ENCODE data around the gene NUP50. TPM values are rescaled to one million over a fixed set of nuclear protein-coding genes. Genes with fewer than 3 reads are reported as not detected.
A peak's percentile ranks its signal among the peaks of the same experiment; 100 is the strongest.

Gene NUP50
- total RNA-seq, 3 donors from 2014 or later (not counting 1 experiment from before 2014, with no cell fraction given) = 63.9 to 99.4 (median 98.6) TPM

GRCh38 chr22:45129703-45130524, 33.8 kb upstream of the NUP50 start:
- peaks cover 28% of the 10 kb centered on the region for H3K4me1 ChIP-seq (ENCODE audit: control insufficient read depth, insufficient read depth, low read length)
- H3K27me3 ChIP-seq (ENCODE audit: control insufficient read depth, insufficient read depth, low read length) = no peaks in the 10 kb centered on the region
- DNase-seq (peak in 1 of 2 donors; percentile 61), ATAC-seq (peak; percentile 77 to 87 (median 79))
- peaks cover 11% of the 10 kb centered on the region for H3K36me3 Mint-ChIP-seq
- peak overlapping the region; percentile 82 to 92 for H3K27ac Mint-ChIP-seq
- H3K9me3 ChIP-seq (ENCODE audit: control insufficient read depth, insufficient read depth, low read length) = peaks cover 5% of the 10 kb centered on the region
- H3K4me1 Mint-ChIP-seq = peaks cover 24 to 29% of the 10 kb centered on the region in 2 donors
- 28% methylated on average over 13 of the region's 14 CpGs for WGBS (ENCODE audit: insufficient coverage)
- no peak for TF ChIP-seq CTCF (IDR thresholded peaks at IDR 0.05)
- H3K4me3 ChIP-seq (ENCODE audit: low read length) = peak overlapping the region; percentile 15
- intact Hi-C loops (cut with micrococcal nuclease) = no loop called here
- H3K27ac ChIP-seq (ENCODE audit: low read length) = peak overlapping the region; percentile 79
- H3K9me3 Mint-ChIP-seq = no peaks in the 10 kb centered on the region
- peak overlapping the region; percentile 83 for H3K4me3 Mint-ChIP-seq
- peaks cover 14% of the 10 kb centered on the region for H3K36me3 ChIP-seq (ENCODE audit: control insufficient read depth, insufficient read depth, low read length)
- H3K27me3 Mint-ChIP-seq (ENCODE audit: low read depth in 2 of 2) = peaks cover 0 to 2% of the 10 kb centered on the region in 2 donors

GRCh38 chr22:45130891-45131290, 32.8 kb upstream of the NUP50 start:
- Mint-ChIP-seq H3K36me3 (peaks cover 11% of the 10 kb centered on the region), H3K27me3 (ENCODE audit: low read depth in 2 of 2) (peaks cover 0 to 2% of the 10 kb centered on the region in 2 donors), H3K4me1 (peaks cover 24 to 29% of the 10 kb centered on the region in 2 donors), H3K27ac (peak overlapping the region; percentile 82 to 92), H3K4me3 (peak overlapping the region; percentile 55), H3K9me3 (no peaks in the 10 kb centered on the region)
- no peak overlapping the region for H3K27ac ChIP-seq (ENCODE audit: low read length)
- TF ChIP-seq CTCF (IDR thresholded peaks at IDR 0.05) = no peak
- ATAC-seq (no peak), DNase-seq (no peak)
- no peak overlapping the region for H3K4me3 ChIP-seq (ENCODE audit: low read length)
- H3K36me3 ChIP-seq (ENCODE audit: control insufficient read depth, insufficient read depth, low read length) = peaks cover 16% of the 10 kb centered on the region
- H3K4me1 ChIP-seq (ENCODE audit: control insufficient read depth, insufficient read depth, low read length) = peaks cover 28% of the 10 kb centered on the region
- H3K9me3 ChIP-seq (ENCODE audit: control insufficient read depth, insufficient read depth, low read length) = peaks cover 5% of the 10 kb centered on the region
- no peaks in the 10 kb centered on the region for H3K27me3 ChIP-seq (ENCODE audit: control insufficient read depth, insufficient read depth, low read length)
- WGBS (ENCODE audit: insufficient coverage) = 86% methylated on average over 6 of the region's 8 CpGs
- intact Hi-C loops (cut with micrococcal nuclease) = no loop called here

GRCh38 chr22:45131749-45132148, 32.0 kb upstream of the NUP50 start:
- Mint-ChIP-seq H3K4me1 (peaks cover 24 to 29% of the 10 kb centered on the region in 2 donors), H3K4me3 (peak overlapping the region; percentile 38), H3K27me3 (ENCODE audit: low read depth in 2 of 2) (no peaks in the 10 kb centered on the region), H3K27ac (no peak overlapping the region), H3K36me3 (peaks cover 11% of the 10 kb centered on the region), H3K9me3 (no peaks in the 10 kb centered on the region)
- H3K27me3 ChIP-seq (ENCODE audit: control insufficient read depth, insufficient read depth, low read length) = no peaks in the 10 kb centered on the region
- H3K4me1 ChIP-seq (ENCODE audit: control insufficient read depth, insufficient read depth, low read length) = peaks cover 28% of the 10 kb centered on the region
- ATAC-seq (peak in 1 of 3 donors; percentile 59), DNase-seq (no peak)
- H3K4me3 ChIP-seq (ENCODE audit: low read length) = no peak overlapping the region
- no peak for TF ChIP-seq CTCF (IDR thresholded peaks at IDR 0.05)
- intact Hi-C loops (cut with micrococcal nuclease) = no loop called here
- peaks cover 5% of the 10 kb centered on the region for H3K9me3 ChIP-seq (ENCODE audit: control insufficient read depth, insufficient read depth, low read length)
- no peak overlapping the region for H3K27ac ChIP-seq (ENCODE audit: low read length)
- 61% methylated on average over 3 of the region's 3 CpGs for WGBS (ENCODE audit: insufficient coverage)
- peaks cover 16% of the 10 kb centered on the region for H3K36me3 ChIP-seq (ENCODE audit: control insufficient read depth, insufficient read depth, low read length)

Measured in natural killer cell (primary cell).